Mononuclear cell (primary cell): ENCODE measurements around the gene PLPPR4. TPM values are rescaled to one million over a fixed set of nuclear protein-coding genes. Genes with fewer than 3 reads are reported as not detected.

Experiments
- H3K27me3 ChIP-seq: 2 replicates; pipeline ENCODE4 v1.6.0; 2011; ENCODE audit warnings: low read length, control low read depth; ENCODE audit not compliant: insufficient read depth
- H3K4me1 ChIP-seq: 2 replicates; pipeline ENCODE4 v1.5.1; 2011; ENCODE audit warnings: mild to moderate bottlenecking, low read length, control low read depth; ENCODE audit not compliant: insufficient read depth
- H3K4me3 ChIP-seq: 2 replicates; pipeline ENCODE4 v1.5.1; 2011; ENCODE audit warnings: mild to moderate bottlenecking, low read length, moderate library complexity
- H3K9me3 ChIP-seq: 2 replicates; pipeline ENCODE4 v1.5.1; 2011; ENCODE audit warnings: low read depth, mild to moderate bottlenecking, control low read depth, low read length
- total RNA-seq: library from RNA; depleted of rRNA; stranded (reverse); fragments of >200 nt; gene quantifications from one replicate; pipeline ENCODE4 v1.2.3, GENCODE V29; 2012

The PLPPR4 gene, protein sequence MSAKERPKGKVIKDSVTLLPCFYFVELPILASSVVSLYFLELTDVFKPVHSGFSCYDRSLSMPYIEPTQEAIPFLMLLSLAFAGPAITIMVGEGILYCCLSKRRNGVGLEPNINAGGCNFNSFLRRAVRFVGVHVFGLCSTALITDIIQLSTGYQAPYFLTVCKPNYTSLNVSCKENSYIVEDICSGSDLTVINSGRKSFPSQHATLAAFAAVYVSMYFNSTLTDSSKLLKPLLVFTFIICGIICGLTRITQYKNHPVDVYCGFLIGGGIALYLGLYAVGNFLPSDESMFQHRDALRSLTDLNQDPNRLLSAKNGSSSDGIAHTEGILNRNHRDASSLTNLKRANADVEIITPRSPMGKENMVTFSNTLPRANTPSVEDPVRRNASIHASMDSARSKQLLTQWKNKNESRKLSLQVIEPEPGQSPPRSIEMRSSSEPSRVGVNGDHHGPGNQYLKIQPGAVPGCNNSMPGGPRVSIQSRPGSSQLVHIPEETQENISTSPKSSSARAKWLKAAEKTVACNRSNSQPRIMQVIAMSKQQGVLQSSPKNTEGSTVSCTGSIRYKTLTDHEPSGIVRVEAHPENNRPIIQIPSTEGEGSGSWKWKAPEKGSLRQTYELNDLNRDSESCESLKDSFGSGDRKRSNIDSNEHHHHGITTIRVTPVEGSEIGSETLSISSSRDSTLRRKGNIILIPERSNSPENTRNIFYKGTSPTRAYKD
- total RNA-seq: not detected

DNA sequence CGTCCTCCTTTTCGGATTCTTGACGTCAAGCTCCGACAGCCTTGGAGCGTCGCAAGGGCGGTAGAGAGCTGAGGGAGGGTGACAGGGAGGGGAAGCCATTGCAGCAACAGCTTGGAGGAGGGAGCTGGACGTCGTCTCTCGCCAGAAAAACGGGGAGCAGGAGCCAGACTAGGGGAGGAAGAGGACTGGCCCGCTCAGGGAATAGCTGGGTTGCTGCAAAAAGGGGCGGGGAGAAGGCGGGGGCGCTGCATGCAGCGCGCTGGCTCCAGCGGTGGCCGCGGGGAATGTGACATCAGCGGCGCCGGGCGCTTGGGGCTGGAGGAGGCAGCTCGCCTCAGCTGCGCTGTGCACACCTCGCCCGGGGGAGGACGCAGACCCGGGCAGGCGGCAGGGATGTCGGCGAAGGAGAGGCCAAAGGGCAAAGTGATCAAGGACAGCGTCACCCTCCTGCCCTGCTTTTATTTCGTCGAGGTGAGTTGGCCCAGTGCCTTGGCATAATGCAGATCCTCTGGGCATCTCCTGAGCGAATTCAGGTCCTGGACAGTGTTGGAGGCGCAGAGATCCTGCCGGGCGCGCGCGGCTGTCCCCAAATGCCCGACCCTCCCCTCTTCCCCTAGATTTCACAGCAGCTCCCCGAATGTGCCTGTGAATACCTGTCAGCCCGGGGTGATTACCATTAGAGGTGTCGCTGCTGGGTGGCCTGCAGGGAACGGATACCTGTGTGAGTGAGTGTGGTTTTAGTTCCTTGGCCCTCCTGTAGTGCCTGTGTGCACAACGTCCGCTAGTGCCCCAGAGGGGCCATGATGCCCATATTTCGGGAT, at the start of gene PLPPR4:
TSS of gene PLPPR4 (plus strand) at position 292 of the 821 bp plus-strand sequence. CDS start at position 394, 102 bp downstream.
- no peaks in the 10 kb centered on the region for H3K9me3 ChIP-seq
- H3K27me3 ChIP-seq: peaks cover 31% of the 10 kb centered on the region
- H3K4me1 ChIP-seq: no peaks in the 10 kb centered on the region
- no peak within 1 kb of the TSS for H3K4me3 ChIP-seq

DNA sequence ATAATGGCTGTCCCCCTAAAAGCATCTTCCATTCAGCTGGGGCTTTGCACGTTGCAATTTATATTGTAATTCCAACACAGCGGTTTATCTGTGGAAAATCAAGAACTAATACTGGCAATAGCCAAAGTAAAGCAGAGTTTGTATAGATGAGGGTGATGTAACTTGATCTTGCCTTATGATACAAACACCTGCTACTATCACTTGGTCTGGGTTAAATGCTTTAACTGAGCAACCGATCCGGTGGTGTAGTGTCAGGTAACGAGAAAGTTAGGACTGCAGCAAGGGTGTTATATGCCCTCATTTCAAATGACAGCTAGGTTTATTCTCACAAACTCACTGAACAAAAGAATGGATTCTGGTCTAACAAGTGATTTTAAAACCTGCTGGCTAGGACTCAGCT, 47.3 kb upstream of the PLPPR4 start:
- Histone ChIP-seq H3K27me3 (no peaks in the 10 kb centered on the region), H3K4me1 (no peaks in the 10 kb centered on the region), H3K4me3 (no peak overlapping the region)

DNA sequence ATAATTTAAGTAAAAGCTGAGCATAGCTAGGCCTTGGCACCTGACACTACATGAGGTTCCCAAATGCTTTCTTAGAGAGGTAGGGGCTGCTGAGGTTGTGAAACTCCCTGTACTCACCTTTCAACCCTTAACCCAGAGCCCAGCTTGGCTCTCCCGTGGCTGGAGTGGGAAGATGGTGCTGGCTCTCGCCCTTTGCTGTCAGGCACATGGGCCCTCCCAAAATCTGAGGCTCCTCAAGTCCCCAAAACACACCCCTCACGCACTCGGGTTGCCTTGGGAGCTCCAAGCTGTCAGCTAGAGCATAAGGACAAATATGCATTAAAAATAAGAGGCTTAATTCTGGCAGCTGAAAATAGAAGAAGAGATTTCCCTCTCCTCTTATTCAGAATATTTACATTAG, 46.7 kb upstream of the PLPPR4 start:
- H3K4me1 ChIP-seq: no peaks in the 10 kb centered on the region

More for the DNA sequence above, 47.3 kb upstream of the PLPPR4 start:
- H3K9me3 ChIP-seq: peaks cover 7% of the 10 kb centered on the region

DNA sequence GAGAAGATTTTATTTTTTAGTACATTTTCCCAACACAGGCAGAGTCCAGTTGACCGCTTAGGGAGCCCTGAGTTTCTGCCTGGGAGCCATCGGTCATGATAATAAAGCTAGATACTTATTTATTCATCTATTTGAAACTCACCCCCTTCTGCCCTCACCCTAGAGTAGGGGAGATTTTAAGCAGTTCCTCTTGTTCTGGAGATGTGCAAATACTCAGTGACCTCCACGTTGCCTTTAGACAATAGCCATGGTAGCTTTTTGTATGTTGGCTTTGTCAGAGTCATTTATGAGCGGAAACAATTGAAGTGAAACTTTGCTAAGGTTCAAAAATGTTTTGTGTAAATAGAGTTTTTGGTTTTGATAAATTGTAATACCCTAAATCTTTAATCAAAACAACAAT, 45.7 kb upstream of the PLPPR4 start:
- Histone ChIP-seq H3K4me3 (no peak overlapping the region), H3K9me3 (peaks cover 7% of the 10 kb centered on the region), H3K27me3 (no peaks in the 10 kb centered on the region), H3K4me1 (no peaks in the 10 kb centered on the region)

More for the DNA sequence above, 46.7 kb upstream of the PLPPR4 start:
- peaks cover 7% of the 10 kb centered on the region for H3K9me3 ChIP-seq
- no peak overlapping the region for H3K4me3 ChIP-seq
- no peaks in the 10 kb centered on the region for H3K27me3 ChIP-seq

DNA sequence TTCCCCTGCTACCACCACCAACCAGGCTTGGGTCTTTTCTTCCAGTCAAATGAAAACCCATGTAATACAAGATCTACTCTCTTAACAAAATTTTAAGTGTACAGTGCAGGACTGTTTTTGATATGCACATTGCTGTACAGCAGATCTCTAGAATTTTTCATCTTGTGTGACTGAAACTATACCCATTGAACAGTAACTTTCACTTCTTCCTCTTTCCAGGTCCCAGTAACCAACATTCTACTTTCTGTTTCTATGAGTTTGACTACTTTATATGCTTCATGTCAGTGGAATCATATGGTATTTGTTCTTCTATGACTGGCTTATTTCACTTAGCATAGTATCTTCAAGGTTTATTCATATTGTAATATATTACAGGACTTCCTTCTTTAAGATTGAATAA, 45.3 kb upstream of the PLPPR4 start:
- H3K4me3 ChIP-seq: no peak overlapping the region
- peaks cover 7% of the 10 kb centered on the region for H3K9me3 ChIP-seq
- H3K27me3 ChIP-seq: no peaks in the 10 kb centered on the region
- H3K4me1 ChIP-seq: no peaks in the 10 kb centered on the region

DNA sequence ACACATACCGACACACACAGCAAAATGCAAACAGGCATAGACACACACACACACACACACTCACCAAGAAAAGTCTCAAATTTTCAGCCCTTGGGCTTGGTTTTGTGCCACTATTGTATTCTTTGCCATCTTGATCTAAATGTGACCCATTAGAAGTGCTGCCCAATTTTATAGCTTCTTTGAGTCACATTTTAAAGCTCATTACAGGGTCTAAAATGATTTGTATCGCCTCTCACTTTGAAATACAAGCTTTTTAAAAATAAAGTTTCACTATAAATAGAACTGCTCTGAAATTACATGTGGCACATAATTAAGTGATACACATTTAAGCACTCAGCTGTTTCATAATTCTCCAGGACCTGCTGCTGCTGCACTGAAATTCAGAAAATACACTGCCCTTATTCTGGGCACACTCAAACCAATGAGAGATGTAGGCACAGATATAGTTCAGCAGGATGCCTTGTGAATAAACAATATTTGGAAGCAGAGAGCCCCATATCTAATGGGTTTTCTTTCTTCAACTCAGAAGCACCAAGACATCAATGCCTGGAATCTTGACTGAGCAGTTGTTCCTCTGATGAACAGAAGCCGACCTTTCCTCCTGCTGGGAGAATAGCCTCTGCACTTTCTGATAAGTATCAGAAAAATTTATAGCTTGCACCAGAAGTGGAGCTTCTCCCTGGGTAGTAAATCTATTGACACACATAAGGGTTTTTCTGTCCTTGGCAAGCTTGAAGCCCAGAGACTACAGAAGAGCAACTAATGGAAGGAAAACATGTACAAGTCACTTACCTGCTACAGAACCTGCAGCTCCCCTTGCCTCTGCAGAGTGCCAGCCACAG, 37.0 kb upstream of the PLPPR4 start:
- no peaks in the 10 kb centered on the region for H3K9me3 ChIP-seq
- no peak overlapping the region for H3K4me3 ChIP-seq
- H3K4me1 ChIP-seq: peaks cover under 1% of the 10 kb centered on the region
- no peaks in the 10 kb centered on the region for H3K27me3 ChIP-seq

DNA sequence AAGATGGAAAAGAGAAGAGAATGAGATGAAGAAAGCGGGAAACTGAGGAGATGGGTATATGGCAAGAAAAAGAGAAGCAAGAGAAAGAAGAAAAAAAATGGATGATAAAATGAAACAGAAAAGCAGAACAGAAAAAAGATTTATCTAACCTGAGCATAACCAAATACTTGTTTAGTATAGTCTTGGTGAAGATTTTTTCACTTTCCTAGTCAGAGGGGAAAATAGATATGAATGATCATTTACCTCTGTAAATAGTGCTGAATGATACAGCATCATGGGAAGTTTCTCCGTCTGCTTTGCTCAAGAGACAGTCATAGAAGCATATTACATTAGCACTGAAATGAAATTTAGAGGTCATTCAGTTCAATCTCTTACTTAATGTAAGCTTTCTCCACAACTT, 36.1 kb upstream of the PLPPR4 start:
- H3K27me3 ChIP-seq: no peaks in the 10 kb centered on the region
- no peak overlapping the region for H3K4me3 ChIP-seq
- H3K4me1 ChIP-seq: peaks cover 4% of the 10 kb centered on the region
- H3K9me3 ChIP-seq: no peaks in the 10 kb centered on the region

DNA sequence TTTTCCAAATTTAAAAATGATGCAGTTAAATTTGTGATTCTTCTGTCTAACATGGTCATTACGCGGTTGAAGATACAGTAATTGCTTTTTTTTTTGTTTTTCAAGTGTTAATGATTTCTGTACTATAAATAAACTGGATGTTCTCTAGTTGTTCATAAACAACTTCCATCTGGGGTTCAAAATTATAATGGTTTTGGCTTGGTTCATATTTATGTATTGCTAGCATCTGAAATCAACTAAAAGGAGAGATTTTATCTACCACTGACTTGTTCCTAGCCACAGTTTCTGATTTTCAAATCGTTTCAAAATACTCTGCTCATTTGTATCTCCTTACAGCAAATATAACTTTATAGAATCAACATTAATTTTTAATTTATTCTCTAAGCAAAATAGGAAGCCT, 35.2 kb upstream of the PLPPR4 start:
- H3K9me3 ChIP-seq: no peaks in the 10 kb centered on the region
- no peaks in the 10 kb centered on the region for H3K27me3 ChIP-seq
- H3K4me1 ChIP-seq: peaks cover 4% of the 10 kb centered on the region
- H3K4me3 ChIP-seq: no peak overlapping the region

DNA sequence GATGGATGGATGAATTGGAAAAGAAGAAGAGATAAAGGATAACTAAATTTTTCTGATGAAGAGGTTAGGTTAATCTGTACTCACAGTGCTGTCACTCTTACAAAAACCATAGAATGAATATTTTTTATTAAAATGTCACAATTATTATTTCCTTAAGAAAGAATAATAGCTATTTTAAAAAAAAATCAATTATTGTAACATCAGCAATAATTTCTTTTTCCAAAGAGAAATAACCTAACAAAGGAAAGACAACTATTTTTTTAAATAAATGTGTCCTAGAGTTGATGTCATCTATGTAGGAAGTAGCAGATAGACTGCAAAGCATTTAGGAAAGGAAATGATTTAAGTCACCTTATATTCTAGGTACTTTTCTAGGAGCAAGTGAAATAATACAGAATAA, 33.6 kb upstream of the PLPPR4 start:
- H3K27me3 ChIP-seq: no peaks in the 10 kb centered on the region
- no peaks in the 10 kb centered on the region for H3K9me3 ChIP-seq
- peaks cover 4% of the 10 kb centered on the region for H3K4me1 ChIP-seq
- no peak overlapping the region for H3K4me3 ChIP-seq

DNA sequence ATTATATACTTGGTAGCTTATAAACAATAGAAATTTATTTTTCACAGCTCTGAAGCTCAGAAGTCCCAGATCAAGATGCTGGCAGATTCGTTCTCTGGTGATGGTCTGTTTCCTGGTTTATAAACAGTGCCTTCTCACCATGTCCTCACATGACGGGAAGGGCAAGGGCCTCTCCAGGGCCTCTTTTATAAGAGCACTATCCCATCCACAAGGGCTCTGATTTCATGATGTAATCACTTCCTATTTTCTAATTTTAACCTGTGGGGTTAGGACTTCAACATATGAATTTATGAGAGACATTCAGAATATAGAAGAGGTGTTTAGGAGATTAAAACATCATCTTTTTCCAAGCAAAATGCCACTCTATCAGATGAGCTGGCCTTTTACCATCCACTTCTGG, 32.1 kb upstream of the PLPPR4 start:
- Histone ChIP-seq H3K4me1 (peaks cover 4% of the 10 kb centered on the region), H3K9me3 (no peaks in the 10 kb centered on the region), H3K4me3 (no peak overlapping the region), H3K27me3 (no peaks in the 10 kb centered on the region)

DNA sequence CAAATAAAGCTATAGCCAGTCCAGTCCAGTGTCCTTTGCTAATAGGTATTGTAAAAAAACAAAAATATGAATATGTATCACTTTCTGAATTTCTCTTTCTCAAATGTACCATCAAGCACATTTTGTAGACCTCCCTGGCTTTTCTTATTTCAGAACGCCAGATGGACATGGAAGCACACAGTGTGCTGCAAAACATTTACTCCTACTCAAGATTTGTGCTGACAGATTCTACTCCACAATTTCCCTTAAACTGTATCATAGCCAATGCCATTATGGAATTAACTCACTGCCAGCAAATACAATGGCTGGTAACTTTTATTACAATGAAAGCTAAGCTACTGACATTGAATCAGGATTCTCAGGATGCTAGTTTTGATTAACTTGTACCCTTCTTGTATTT, 30.8 kb upstream of the PLPPR4 start:
- Histone ChIP-seq H3K9me3 (no peaks in the 10 kb centered on the region), H3K4me1 (peaks cover 4% of the 10 kb centered on the region), H3K27me3 (no peaks in the 10 kb centered on the region), H3K4me3 (no peak overlapping the region)

DNA sequence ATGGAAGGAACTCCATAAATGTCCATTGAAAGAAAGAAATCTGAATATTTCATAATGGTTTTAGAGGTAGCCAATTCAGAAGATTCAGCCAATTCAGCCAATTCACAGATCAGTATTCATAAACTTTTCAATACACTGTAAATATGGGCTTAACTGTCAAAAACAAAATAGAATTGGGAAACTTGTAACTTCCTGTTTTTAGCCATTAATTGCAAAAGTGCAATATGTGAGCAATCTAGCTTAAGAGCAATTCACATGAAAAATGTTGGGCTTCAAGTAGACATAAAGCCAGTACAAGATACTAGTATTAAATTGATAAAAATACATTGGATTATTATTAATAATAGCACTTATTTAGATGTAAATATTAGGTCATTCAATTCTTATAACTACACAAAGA, 27.5 kb upstream of the PLPPR4 start:
- H3K27me3 ChIP-seq: no peaks in the 10 kb centered on the region
- no peak overlapping the region for H3K4me3 ChIP-seq
- H3K4me1 ChIP-seq: peaks cover 4% of the 10 kb centered on the region
- no peaks in the 10 kb centered on the region for H3K9me3 ChIP-seq

DNA sequence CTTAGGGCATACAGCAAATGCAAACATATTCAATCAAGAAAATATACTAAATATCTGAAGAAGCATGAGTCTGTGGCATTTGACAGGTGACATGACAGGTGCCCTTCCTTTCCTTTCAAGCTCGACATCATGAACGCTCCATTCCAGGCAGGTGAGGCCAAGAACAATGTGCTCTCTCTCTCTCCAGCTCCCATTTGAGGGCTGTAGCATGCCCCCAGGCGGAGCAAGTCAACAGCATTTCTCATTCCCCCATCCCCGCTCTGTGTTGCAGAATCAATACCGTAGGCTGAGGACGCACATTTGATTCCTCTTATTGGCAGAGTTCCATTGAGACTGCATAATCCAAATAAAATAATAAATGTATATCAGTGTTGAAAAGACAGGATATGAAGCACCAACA, 24.6 kb upstream of the PLPPR4 start:
- Histone ChIP-seq H3K9me3 (no peaks in the 10 kb centered on the region), H3K4me3 (no peak overlapping the region), H3K27me3 (no peaks in the 10 kb centered on the region), H3K4me1 (no peaks in the 10 kb centered on the region)

DNA sequence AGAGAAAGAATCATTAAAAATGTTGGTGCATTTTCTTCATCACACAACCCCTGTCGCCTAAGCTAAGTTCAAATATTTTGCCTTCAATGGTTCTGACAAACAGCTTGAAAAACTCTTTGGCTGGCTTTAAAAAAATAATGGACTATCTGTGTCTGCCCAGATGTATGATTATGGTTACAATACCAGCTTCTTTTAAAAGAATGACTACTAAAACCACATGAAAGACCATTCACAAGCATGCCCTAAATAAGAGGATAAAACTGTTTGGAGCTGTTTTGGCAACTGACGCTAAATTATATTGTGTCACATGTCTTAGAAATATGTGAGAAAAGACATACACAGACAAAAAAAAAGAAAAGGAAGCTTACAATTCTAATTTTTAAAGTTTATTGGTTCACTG, 23.7 kb upstream of the PLPPR4 start:
- Histone ChIP-seq H3K4me1 (no peaks in the 10 kb centered on the region), H3K27me3 (no peaks in the 10 kb centered on the region), H3K9me3 (no peaks in the 10 kb centered on the region), H3K4me3 (no peak overlapping the region)
